ENCODE data around the gene AKR1B1. TPM values are rescaled to one million over a fixed set of nuclear protein-coding genes. Genes with fewer than 3 reads are reported as not detected.

AKR1B1 gene
- polyA plus RNA-seq, 5 donors: 62.0 to 77.6 (median 67.7) TPM

- no peak for DNase-seq
Observed at GRCh38 chr7:134446923-134447322, 12.0 kb downstream of the AKR1B1 start.

GRCh38 chr7:134446446-134446845 lies 12.5 kb downstream of the AKR1B1 start:
- DNase-seq: no peak

- no peak for DNase-seq
Observed at GRCh38 chr7:134444961-134445315, 14.0 kb downstream of the AKR1B1 start.

- DNase-seq: no peak
Observed at GRCh38 chr7:134444198-134444960, 14.5 kb downstream of the AKR1B1 start.

GRCh38 chr7:134443396-134444070 lies 15.4 kb downstream of the AKR1B1 start:
- DNase-seq: no peak

- no peak for DNase-seq
Observed at GRCh38 chr7:134442441-134443220, 16.3 kb downstream of the AKR1B1 start.

- DNase-seq: no peak
Observed at GRCh38 chr7:134441264-134441663, 17.6 kb downstream of the AKR1B1 start.

- no peak for DNase-seq
Observed at GRCh38 chr7:134440476-134440875, 18.4 kb downstream of the AKR1B1 start.

- no peak for DNase-seq
Observed at GRCh38 chr7:134440067-134440466, 18.8 kb downstream of the AKR1B1 start.

- no peak for DNase-seq
Observed at GRCh38 chr7:134438946-134439345, 20.0 kb downstream of the AKR1B1 start.

- no peak for DNase-seq
Observed at GRCh38 chr7:134435161-134435920, 23.6 kb downstream of the AKR1B1 start.

GRCh38 chr7:134434701-134435100 lies 24.2 kb downstream of the AKR1B1 start:
- no peak for DNase-seq

- no peak for DNase-seq
Observed at GRCh38 chr7:134433430-134433829, 25.5 kb downstream of the AKR1B1 start.

GRCh38 chr7:134432296-134433152 lies 26.4 kb downstream of the AKR1B1 start:
- peak; percentile 84 to 91 for DNase-seq

GRCh38 chr7:134431815-134432214 lies 27.1 kb downstream of the AKR1B1 start:
- no peak for DNase-seq

GRCh38 chr7:134429481-134429880 lies 29.4 kb downstream of the AKR1B1 start:
- no peak for DNase-seq

- DNase-seq: no peak
Observed at GRCh38 chr7:134428942-134429341, 30.0 kb downstream of the AKR1B1 start.

- DNase-seq: no peak
Observed at GRCh38 chr7:134427896-134428295, 31.0 kb downstream of the AKR1B1 start.

GRCh38 chr7:134425777-134426176 lies 33.1 kb downstream of the AKR1B1 start:
- DNase-seq: no peak

GRCh38 chr7:134422638-134423037 lies 36.3 kb downstream of the AKR1B1 start:
- no peak for DNase-seq

- no peak for DNase-seq
Observed at GRCh38 chr7:134422008-134422407, 36.9 kb downstream of the AKR1B1 start.

All from right lung (tissue), 5 donors.